ENCODE results near the gene TMEM97.
"Not testable (repeated sequence)": the region's sequence is repeated elsewhere in the genome, so short reads cannot be mapped to it uniquely, and the experiment has no call there.

TMEM97 gene

GRCh38 chr17:28335959-28336871 lies 17.2 kb downstream of the TMEM97 start:
- DNase-seq: no peak

DNA sequence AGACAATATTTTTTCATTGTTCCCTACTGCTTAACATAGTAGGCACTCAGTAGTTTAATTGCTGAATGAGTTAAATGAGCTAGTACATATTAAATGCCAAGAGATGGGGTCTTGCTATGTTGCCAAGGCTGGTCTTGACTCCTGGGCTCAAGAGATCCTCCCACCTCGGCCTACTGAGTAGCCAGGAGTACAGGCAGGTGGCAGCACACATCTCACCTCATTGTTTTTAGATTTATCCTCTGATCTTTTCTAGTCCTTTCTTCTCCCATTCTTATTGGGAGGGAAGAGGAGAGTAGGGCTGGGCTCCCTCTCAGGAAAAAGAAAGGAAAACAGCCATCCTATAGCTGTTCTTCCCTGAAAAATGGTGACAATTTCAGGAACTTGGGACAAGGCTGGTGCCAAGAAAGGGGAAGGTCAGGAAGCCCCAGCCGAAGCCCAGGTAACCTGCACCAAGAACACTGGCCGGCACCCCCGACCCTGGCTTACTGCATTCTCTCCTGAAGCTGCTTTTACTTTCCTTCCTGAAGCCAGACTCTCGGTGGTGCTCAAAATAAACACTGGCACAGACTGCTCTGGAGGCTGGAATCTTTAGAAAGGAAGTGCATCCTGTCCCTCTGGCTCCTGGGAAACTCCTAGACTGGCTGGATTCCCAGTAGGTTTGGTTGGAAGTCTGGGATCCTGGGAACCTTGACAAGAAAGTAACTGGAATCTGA lies 19.2 kb downstream of the TMEM97 start:
- no peak for DNase-seq

DNA sequence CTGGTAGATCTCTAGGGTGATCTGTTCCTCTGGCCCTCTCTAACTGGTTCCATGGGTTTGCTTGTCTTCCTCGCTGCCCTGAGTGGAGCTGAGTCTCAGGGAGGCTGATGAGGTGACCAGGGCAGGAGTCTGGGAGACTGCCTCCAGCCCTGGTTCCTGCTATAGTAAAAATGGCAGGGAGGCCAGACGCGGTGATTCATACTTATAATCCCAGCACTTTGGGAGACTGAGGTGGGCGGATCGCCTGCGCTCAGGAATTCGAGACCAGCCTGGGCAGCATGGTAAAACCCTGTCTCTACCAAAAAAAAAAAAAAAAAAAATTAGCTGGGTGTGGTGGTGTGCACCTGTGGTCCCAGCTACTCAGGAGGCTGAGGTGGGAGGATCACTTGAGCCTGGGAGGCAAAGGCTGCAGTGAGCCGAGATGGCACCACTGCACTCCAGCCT lies 19.8 kb downstream of the TMEM97 start:
- DNase-seq: not testable (repeated sequence)

- no peak for DNase-seq
Measured at GRCh38 chr17:28339431-28339830, 20.4 kb downstream of the TMEM97 start.

DNA sequence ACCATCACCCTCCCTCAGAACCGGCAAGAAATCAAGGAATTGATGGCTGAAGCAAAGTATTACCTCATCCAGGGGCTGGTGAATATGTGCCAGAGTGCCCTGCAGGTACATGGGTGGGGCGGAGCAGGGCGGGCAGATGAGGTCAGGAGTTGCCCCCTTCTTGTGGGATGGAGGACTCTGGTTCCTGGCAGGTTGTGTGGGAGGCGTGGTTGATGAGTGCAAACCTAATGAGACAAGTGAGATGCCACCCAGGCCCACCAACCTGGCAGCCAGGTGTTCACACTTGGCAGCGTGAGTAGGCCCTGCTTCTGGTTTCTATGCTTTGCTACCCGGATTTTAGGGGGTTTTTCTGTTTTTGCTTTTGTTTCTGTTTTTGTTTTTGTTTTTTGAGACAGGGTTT lies 21.4 kb downstream of the TMEM97 start:
- no peak for DNase-seq

DNA sequence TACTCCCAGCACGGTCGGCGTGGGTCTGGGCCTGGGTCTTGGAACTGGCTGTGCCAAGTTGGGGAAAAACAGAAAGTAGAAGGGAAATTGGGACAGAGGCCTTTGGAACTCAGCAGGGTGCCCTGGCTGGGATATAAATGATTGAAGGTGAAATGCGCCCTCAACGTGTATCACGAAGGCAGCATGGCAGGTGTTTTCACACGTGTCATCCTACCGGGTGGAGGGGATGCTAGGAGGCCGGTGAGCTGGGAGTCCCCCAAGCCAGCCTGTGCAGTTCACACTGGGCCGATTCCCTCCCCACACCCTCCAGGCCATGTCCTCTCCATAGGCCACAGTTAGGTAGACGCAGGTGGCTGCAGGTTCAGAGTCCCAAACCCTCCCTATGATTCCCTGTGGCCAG lies 22.5 kb downstream of the TMEM97 start:
- DNase-seq: no peak

GRCh38 chr17:28342313-28342712 lies 23.3 kb downstream of the TMEM97 start:
- no peak for DNase-seq

GRCh38 chr17:28343491-28343932 lies 24.5 kb downstream of the TMEM97 start:
- DNase-seq: no peak

DNA sequence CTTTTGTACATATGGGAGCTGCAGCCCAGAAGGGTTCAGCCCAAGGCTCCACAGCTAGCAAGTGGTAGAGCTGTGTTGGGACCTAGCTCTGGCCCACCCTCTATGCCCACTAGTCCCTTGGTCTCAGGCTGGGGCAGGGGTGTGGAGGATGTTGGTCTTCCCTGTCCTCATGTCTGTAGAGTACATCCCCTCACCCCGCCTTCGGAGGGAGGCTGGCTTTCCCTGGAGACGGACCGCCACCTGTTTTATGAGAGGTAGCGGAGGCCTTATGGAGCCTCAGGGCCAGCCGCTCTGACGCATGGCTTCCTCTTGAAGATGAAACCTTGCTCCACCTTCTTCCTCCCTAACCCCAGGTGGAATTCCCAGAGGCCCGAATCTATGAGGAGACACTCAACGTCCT lies 25.0 kb downstream of the TMEM97 start:
- no peak for DNase-seq

GRCh38 chr17:28344435-28344901 lies 25.5 kb downstream of the TMEM97 start:
- no peak for DNase-seq

DNA sequence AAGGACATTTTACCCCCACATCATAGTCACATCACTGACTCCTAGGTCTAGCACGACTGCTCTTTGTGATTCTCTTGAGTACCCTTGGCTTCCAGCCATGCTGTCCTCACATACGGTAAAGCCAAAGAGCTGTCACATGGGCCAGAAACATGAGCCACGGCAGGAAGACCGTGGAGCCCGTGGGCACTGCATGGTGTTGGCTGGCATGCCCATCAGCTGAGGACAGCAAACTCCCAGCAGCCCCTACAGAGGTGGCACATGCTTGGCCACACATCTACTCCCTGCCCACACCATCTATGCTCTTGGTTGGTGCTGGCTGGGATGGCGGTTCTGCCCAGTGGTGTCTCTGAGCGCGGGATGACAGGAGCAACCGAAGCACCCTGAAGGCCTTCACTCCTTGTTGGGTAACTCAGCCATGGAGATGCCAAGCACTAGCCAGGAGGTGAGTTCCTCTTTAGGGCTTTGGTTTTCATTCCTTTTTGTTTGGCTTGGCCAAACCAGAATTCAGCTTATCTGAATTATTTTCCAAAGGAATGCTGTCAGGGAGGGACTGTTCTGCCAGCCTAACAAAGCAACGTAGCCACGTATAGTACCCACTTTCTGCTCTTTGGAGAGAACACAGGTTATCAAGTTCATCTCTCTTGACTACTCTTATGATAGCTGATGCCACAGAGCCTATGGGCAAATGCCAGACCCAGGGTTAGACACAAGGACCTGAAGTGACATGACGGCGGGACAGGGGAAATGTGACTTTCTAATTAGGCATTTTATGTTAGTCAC lies 26.6 kb downstream of the TMEM97 start:
- DNase-seq: no peak

DNA sequence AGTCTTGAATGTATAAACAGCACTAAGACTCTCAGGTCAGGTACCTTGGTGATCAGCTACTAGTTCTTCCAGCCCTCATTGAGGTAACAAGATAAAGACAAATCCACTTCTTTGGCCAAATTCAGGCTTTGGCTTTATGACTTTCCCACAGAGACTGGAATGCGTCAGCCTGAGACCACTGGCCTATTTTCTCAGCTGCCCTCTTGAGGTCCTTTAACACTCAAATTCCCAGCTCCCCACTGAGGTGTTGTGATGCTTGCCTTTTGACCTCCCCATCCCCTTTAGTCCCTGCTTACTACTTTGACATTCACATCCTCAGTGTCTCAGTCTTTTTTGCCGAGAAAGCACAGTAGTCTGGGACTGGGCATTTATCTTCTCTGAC lies 27.2 kb downstream of the TMEM97 start:
- no peak for DNase-seq

GRCh38 chr17:28346746-28347246 lies 27.8 kb downstream of the TMEM97 start:
- DNase-seq: no peak

DNA sequence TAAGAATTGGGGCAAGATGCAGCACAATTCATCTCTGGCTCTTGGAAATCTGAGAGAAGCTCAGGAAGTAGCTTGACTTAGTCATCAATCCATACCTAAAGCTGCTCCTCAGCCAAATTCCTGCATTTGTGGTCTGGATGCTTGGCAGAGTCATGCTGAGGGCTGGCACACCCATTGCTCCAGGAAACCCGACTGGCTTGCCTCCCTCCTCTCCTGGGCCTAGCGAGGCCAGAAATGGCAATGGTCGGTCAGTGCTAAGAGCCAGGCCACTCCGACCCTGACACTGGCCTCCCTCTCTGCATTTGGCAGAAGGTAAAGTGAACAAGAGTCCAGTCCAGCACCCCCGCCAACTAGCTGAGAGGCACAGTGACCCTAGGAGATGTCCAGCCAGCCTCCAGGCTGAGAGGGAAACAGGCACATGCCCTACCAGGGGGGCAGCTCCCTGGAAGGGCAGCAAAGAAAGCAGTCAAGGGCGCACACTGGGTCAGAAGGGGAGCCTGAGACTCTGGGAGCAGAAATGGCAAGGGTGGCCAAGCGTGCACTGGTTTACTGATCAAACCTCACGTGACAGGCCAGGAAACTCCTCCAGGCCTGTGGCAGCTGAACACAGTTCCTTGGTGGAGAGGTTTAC lies 28.4 kb downstream of the TMEM97 start:
- no peak for DNase-seq

DNA sequence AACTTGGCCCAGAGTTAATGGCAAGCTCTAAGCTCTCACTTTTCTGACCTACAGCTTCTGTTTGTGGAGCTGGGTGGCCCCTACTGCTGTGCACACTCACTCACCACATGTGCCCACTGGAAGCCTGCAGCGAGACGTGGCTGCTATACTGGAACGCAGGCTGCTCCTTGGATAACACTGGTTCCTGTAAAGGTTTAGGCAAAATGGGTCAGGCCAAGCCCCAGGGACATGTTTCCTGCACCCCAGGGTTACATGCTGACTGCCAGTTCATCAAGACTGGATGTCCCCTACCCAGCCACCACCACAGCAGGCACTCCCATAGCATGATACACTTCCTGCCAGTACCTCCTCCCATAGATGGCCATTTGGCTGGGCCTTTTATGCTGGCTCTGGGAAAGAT lies 30.0 kb downstream of the TMEM97 start:
- no peak for DNase-seq

GRCh38 chr17:28350271-28350670 lies 31.3 kb downstream of the TMEM97 start:
- DNase-seq: no peak

GRCh38 chr17:28357061-28357900 lies 38.3 kb downstream of the TMEM97 start, which contains the start of gene POLDIP2:
Gene POLDIP2, minus strand, starts transcription at chr17:28357527. Its CDS starts 79 bp downstream, at chr17:28357448.
- peak; percentile 86 for DNase-seq

DNA sequence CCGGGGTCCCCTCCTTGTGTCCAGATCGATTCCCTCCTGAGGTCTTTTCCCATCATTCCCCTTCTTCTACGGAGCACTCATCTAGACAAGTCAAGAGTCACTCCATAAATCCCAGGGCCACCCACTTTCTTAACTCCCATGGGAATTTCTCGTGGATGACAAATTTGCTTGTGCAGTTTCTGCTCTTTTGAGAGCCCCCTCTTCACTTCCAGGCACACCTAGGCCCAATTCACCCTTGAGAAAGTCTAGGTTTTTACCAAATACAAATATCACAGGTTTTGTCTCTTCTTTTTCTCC lies 38.8 kb downstream of the TMEM97 start:
- DNase-seq: no peak

DNA sequence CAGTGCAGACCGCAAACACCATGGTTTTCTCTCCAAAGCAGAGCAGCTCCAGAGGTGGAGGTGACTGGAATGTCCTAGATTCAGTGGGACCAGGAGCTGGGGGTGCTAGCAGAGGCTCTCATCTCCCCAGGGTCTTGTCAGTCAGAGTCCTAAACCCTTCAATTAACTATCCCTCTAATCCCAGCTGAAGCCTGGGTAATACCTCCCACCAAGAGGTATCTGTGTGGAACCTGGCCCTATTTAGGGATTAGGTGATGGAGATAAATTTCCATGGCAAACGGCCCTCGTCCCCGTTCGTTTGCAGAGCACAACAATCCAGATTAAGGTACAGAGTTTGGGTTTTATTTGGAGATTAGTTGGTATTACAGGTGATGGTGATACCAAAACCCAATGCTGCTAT lies 44.2 kb downstream of the TMEM97 start:
- no peak for DNase-seq

DNA sequence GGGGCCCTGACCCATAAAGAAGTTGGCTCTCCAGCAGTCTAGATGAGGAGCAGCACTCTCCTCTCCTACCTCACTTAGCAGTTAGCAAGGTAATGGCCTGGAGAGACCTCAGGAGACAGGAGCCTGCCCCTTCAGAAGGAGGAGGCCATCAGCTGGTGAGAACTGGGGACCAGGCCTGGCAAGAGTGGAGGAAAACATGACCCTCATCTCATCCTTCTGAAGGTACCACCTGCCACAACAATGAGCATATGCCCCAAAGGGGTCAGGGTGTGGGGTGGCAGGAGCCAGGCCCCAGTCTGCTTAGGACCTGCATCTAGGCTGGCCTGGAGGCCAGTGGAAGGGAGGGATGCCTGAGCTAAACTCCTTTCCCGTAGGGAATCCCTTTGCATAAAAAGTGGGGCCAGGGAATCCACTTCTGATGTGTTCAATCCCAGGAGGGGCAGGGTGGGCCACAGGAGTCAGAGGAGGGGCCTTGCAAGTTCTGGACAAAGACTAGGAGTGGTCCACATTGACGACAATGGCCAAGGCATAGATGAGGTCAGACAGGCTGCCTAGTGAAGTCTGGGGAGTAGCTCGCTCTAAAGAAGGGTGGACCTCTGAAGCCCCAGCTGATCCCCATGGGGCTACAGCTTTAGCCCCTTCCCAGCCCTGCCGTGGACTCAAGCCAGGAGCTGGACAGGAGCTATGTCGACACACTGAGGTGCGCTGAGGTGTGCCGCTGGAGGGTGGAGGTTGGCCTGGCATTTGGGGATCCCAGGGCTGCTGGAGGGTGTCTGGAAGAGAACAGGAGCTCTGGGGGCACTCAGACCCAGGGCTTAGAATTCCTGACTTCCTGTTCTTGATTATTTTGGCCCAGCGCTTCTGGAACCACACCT lies 45.0 kb downstream of the TMEM97 start:
- DNase-seq: no peak

Measured in right kidney (tissue), 1 donor.